HepG2 (cell line): ENCODE results near the gene NOTUM. TPM values are rescaled to one million over a fixed set of nuclear protein-coding genes. Genes with fewer than 3 reads are reported as not detected.

Source experiments
- CCDC6 ChIP-seq: sonication (generic); formaldehyde crosslinking; IDR thresholded peaks from 2 replicates; pipeline ENCODE4 v1.8.1; 2022; ENCODE audit warnings: mild to moderate bottlenecking, missing genetic modification reagents, moderate library complexity
- GABPB1 ChIP-seq: IDR thresholded peaks from 2 replicates; pipeline ENCODE4 v1.6.1; 2016; ENCODE audit warnings: mild to moderate bottlenecking, missing genetic modification reagents, moderate library complexity, missing compliant biosample characterization
- HCFC1 ChIP-seq: fragments of 150-350 bp; IDR thresholded peaks from 2 replicates; pipeline ENCODE4 v1.6.1; 2014; ENCODE audit warnings: low read depth, low read length
- HNRNPL ChIP-seq: fragments of 200-400 bp; formaldehyde crosslinking; IDR thresholded peaks from 2 replicates; pipeline ENCODE4 v1.6.1; 2017; ENCODE audit warnings: mild to moderate bottlenecking, low read depth, low read length
- JDP2 ChIP-seq: sonication (generic); formaldehyde crosslinking; IDR thresholded peaks from 2 replicates; pipeline ENCODE4 v1.8.1; 2022; ENCODE audit warnings: missing genetic modification reagents, borderline replicate concordance
- MYPOP ChIP-seq: sonication (generic); formaldehyde crosslinking; IDR thresholded peaks from 2 replicates; pipeline ENCODE4 v1.8.1; 2023; ENCODE audit warnings: mild to moderate bottlenecking, moderate library complexity, missing genetic modification reagents
- NR2C2 ChIP-seq: sonication (generic); formaldehyde crosslinking; IDR thresholded peaks from 2 replicates; pipeline ENCODE4 v1.4.0; 2020; ENCODE audit warnings: missing genetic modification reagents, mild to moderate bottlenecking, moderate library complexity, borderline replicate concordance
- PCBP2 ChIP-seq: fragments of 200-400 bp; formaldehyde crosslinking; optimal IDR thresholded peaks from 2 replicates; pipeline ENCODE3; 2018; ENCODE audit warnings: low read length, low read depth; ENCODE audit not compliant: poor library complexity, severe bottlenecking
- REL ChIP-seq: sonication (generic); formaldehyde crosslinking; conservative IDR thresholded peaks from 2 replicates; pipeline ENCODE4 v1.8.0; 2022; ENCODE audit warnings: mild to moderate bottlenecking, missing genetic modification reagents, moderate library complexity
- SRSF1 ChIP-seq: fragments of 200-400 bp; formaldehyde crosslinking; optimal IDR thresholded peaks from 2 replicates; pipeline ENCODE3; 2017; ENCODE audit warnings: mild to moderate bottlenecking, low read depth, low read length, moderate library complexity
- TBX2 ChIP-seq: sonication (generic); formaldehyde crosslinking; IDR thresholded peaks from 2 replicates; pipeline ENCODE4 v1.5.0; 2020; ENCODE audit warnings: missing genetic modification reagents, mild to moderate bottlenecking, borderline replicate concordance
- TERF1 ChIP-seq: sonication (generic); formaldehyde crosslinking; IDR thresholded peaks from 2 replicates; pipeline ENCODE4 v1.8.0; 2022; ENCODE audit warnings: mild to moderate bottlenecking, missing genetic modification reagents, moderate library complexity
- ZBED4 ChIP-seq: sonication (generic); formaldehyde crosslinking; IDR thresholded peaks from 2 replicates; pipeline ENCODE4 v1.4.0; 2020; ENCODE audit warnings: missing genetic modification reagents, borderline replicate concordance
- ZNF101 ChIP-seq: sonication (generic); formaldehyde crosslinking; IDR thresholded peaks from 2 replicates; pipeline ENCODE4 v1.4.0; 2020; ENCODE audit warnings: mild to moderate bottlenecking, low read depth, missing genetic modification reagents, borderline replicate concordance
- ZNF136 ChIP-seq: sonication (generic); formaldehyde crosslinking; IDR thresholded peaks from 2 replicates; pipeline ENCODE4 v1.8.1; 2022; ENCODE audit warnings: low read depth, mild to moderate bottlenecking, moderate library complexity, missing genetic modification reagents
- ZNF512B ChIP-seq: sonication (generic); formaldehyde crosslinking; IDR thresholded peaks from 2 replicates; pipeline ENCODE4 v1.5.1; 2020; ENCODE audit warnings: missing genetic modification reagents, mild to moderate bottlenecking, borderline replicate concordance
- ZNF660 ChIP-seq: sonication (generic); formaldehyde crosslinking; IDR thresholded peaks from 2 replicates; pipeline ENCODE4 v1.5.1; 2020; ENCODE audit warnings: mild to moderate bottlenecking, low read depth, missing genetic modification reagents, borderline replicate concordance
- ZNF713 ChIP-seq: sonication (generic); formaldehyde crosslinking; IDR thresholded peaks from 2 replicates; pipeline ENCODE4 v1.4.0; 2020; ENCODE audit warnings: mild to moderate bottlenecking, missing genetic modification reagents
- ZNF883 ChIP-seq: sonication (generic); formaldehyde crosslinking; IDR thresholded peaks from 2 replicates; pipeline ENCODE4 v1.5.1; 2020; ENCODE audit warnings: mild to moderate bottlenecking, missing genetic modification reagents; ENCODE audit errors: not compliant biosample characterization
- polyA plus RNA-seq, 8 experiments: library from polyadenylated mRNA; depleted of rRNA in 3 of 8; stranded (reverse) in 7 of 8; unstranded in 1 of 8; fragments of >200 nt; fragmentation: Illumina TruSeq in 4 of 8; extraction: Trizol in 4 of 8; gene quantifications; 2 replicates each; pipeline versions ENCODE4 v1.2.1 to v1.2.3, GENCODE V29; 2011 to 2016; ENCODE audit warnings: low read depth in 4 of 8, missing spikeins in 1 of 8, mixed read lengths in 1 of 8; ENCODE audit not compliant: insufficient read depth in 1 of 8
- total RNA-seq, 5 experiments: library from RNA; depleted of rRNA; stranded (reverse); fragments of >200 nt; fragmentation: Illumina TruSeq; extraction: Trizol; gene quantifications; 2 replicates each; pipeline ENCODE4 v1.2.3, GENCODE V29; 2016; ENCODE audit warnings: low read depth in 1 of 5

NOTUM gene
- total and polyA plus RNA-seq, 2 of the 13 experiments (the other 11 are each of a cell fraction or from before 2014, with no cell fraction given) = 150 to 160 TPM

- TF ChIP-seq HNRNPL (peak; percentile 96), PCBP2 (no peak), SRSF1 (no peak), ZNF713 (CRISPR knock-in tag) (no peak), ZBED4 (no peak; the same call in 1 of the 2 replicates), HCFC1 (no peak), MYPOP (CRISPR knock-in tag) (0 out of 2 replicates have a peak, but pooled peaks have one; percentile 21), ZNF512B (peak; percentile 84), ZNF883 (CRISPR knock-in tag) (peak; percentile 82), REL (CRISPR knock-in tag) (peak; percentile 64; the same call in 1 of the 2 replicates), GABPB1 (CRISPR knock-in tag) (0 out of 2 replicates have a peak, but pooled peaks have one; percentile 43), NR2C2 (CRISPR knock-in tag) (no peak; the same call in 1 of the 2 replicates), CCDC6 (CRISPR knock-in tag) (peak; percentile 65), TBX2 (peak; percentile 67; the same call in 1 of the 2 replicates), TERF1 (CRISPR knock-in tag) (no peak), JDP2 (CRISPR knock-in tag) (no peak; the same call in 1 of the 2 replicates), ZNF660 (CRISPR knock-in tag) (no peak), ZNF101 (CRISPR knock-in tag) (no peak), ZNF136 (CRISPR knock-in tag) (peak; percentile 34)
Observed at GRCh38 chr17:81999976-82000802, 39.2 kb upstream of the NOTUM start (continued).
